SK-N-SH (cell line): ENCODE measurements around the gene AGBL5. TPM values are rescaled to one million over a fixed set of nuclear protein-coding genes. Genes with fewer than 3 reads are reported as not detected.

Source experiments
- CTCF ChIA-PET: fragments of 300-600, 350-600 bp; formaldehyde crosslinking; extraction: SDS; loops from one replicate; lab custom pipeline; 2021; lab: Yijun Ruan, JAX
- POLR2A ChIA-PET: fragments of 350-600 bp; sonication (Branson Sonifier 250); formaldehyde crosslinking; extraction: SDS; loops from one replicate; lab custom pipeline; 2020; ENCODE audit warnings: antibody characterized with exemption, inconsistent platforms; lab: Yijun Ruan, JAX
- DNase-seq: peaks from one replicate; pipeline ENCODE4 v3.0.0; 2012
- H2AFZ ChIP-seq: fragments of 200-600 bp; sonication (generic); 2 replicates; pipeline ENCODE4 v1.8.1; 2016; ENCODE audit warnings: antibody characterized with exemption, mild to moderate bottlenecking, low read depth
- H3F3A ChIP-seq: fragments of 200-600 bp; sonication (generic); replicated peaks from 2 replicates; pipeline ENCODE3; 2016; ENCODE audit warnings: antibody characterized with exemption, mild to moderate bottlenecking; ENCODE audit not compliant: insufficient read depth
- H3K27ac ChIP-seq, 2 experiments: fragments of 200-500 bp in 1 of 2; fragments of 200-600 bp in 1 of 2; sonication (Bioruptor generic) in 1 of 2; sonication (generic), shearing (Covaris generic) in 1 of 2; 2 replicates each; pipeline versions ENCODE4 v1.5.1 to v1.6.1; 2014 to 2016; ENCODE audit warnings: low read depth in 2 of 2, inconsistent platforms in 1 of 2, low read length in 1 of 2, mild to moderate bottlenecking in 1 of 2, mixed read lengths in 1 of 2
- H3K27me3 ChIP-seq: fragments of 200-600 bp; sonication (generic), shearing (Covaris generic); 2 replicates; pipeline ENCODE4 v1.6.1; 2016; ENCODE audit warnings: mixed run types; ENCODE audit not compliant: insufficient read depth
- H3K36me3 ChIP-seq, 2 experiments: fragments of 200-500 bp in 1 of 2; fragments of 200-600 bp in 1 of 2; sonication (Bioruptor generic) in 1 of 2; sonication (generic) in 1 of 2; replicated peaks in 1 of 2; 2 replicates each; pipeline versions ENCODE3 to v1.5.1; 2014 to 2016; ENCODE audit warnings: low read length in 1 of 2, mild to moderate bottlenecking in 1 of 2; ENCODE audit not compliant: insufficient read depth in 2 of 2, control insufficient read depth in 1 of 2
- H3K4me1 ChIP-seq, 2 experiments: fragments of 200-500 bp in 1 of 2; fragments of 200-600 bp in 1 of 2; sonication (Bioruptor generic) in 1 of 2; sonication (generic), shearing (Covaris generic) in 1 of 2; 2 replicates each; pipeline versions ENCODE4 v1.5.1 to v1.6.1; 2014 to 2016; ENCODE audit warnings: low read depth in 1 of 2, low read length in 1 of 2, mixed run types in 1 of 2; ENCODE audit not compliant: insufficient read depth in 2 of 2, control insufficient read depth in 1 of 2
- H3K4me2 ChIP-seq: fragments of 200-600 bp; sonication (generic), shearing (Covaris generic); 2 replicates; pipeline ENCODE4 v1.6.1; 2017; ENCODE audit warnings: mixed run types
- H3K4me3 ChIP-seq, 2 experiments: fragments of 200-500 bp in 1 of 2; fragments of 200-600 bp in 1 of 2; sonication (Bioruptor generic) in 1 of 2; sonication (generic), shearing (Covaris generic) in 1 of 2; 2 replicates each; pipeline versions ENCODE4 v1.5.1 to v1.8.1; 2014 to 2016; ENCODE audit warnings: low read depth in 2 of 2, inconsistent platforms in 1 of 2, low read length in 1 of 2, mild to moderate bottlenecking in 1 of 2, mixed read lengths in 1 of 2, moderate library complexity in 1 of 2
- H3K79me2 ChIP-seq: fragments of 200-600 bp; sonication (generic); 2 replicates; pipeline ENCODE4 v1.8.1; 2017; ENCODE audit warnings: mild to moderate bottlenecking; ENCODE audit not compliant: insufficient read depth
- H3K9ac ChIP-seq: fragments of 200-600 bp; sonication (generic); 2 replicates; pipeline ENCODE4 v1.6.1; 2017; ENCODE audit warnings: mixed run types
- H3K9me2 ChIP-seq: fragments of 200-600 bp; sonication (generic); 2 replicates; pipeline ENCODE4 v1.6.1; 2017; ENCODE audit warnings: mixed run types
- H3K9me3 ChIP-seq: fragments of 200-600 bp; sonication (generic); 2 replicates; pipeline ENCODE4 v1.6.1; 2017; ENCODE audit warnings: mixed run types, mild to moderate bottlenecking, moderate library complexity
- H4K20me1 ChIP-seq: fragments of 200-600 bp; sonication (generic); 2 replicates; pipeline ENCODE4 v1.6.1; 2017; ENCODE audit warnings: mild to moderate bottlenecking, mixed run types; ENCODE audit not compliant: insufficient read depth
- ELF1 ChIP-seq: IDR thresholded peaks from 2 replicates; pipeline ENCODE4 v1.4.0; 2012
- FOSL2 ChIP-seq: IDR thresholded peaks from 2 replicates; pipeline ENCODE4 v1.4.0; 2012; ENCODE audit warnings: low read depth, mild to moderate bottlenecking, moderate library complexity, borderline replicate concordance
- FOXM1 ChIP-seq: IDR thresholded peaks from 2 replicates; pipeline ENCODE4 v1.4.0; 2012; ENCODE audit warnings: low read depth, mild to moderate bottlenecking
- GABPA ChIP-seq: IDR thresholded peaks from 2 replicates; pipeline ENCODE4 v1.4.0; 2012; ENCODE audit warnings: low read depth, mild to moderate bottlenecking
- MAX ChIP-seq: IDR thresholded peaks from 2 replicates; pipeline ENCODE4 v1.4.0; 2012; ENCODE audit warnings: low read depth
- MEF2A ChIP-seq: IDR thresholded peaks from 2 replicates; pipeline ENCODE4 v1.4.0; 2012; ENCODE audit warnings: low read depth, borderline replicate concordance
- NFIC ChIP-seq: IDR thresholded peaks from 2 replicates; pipeline ENCODE4 v1.4.0; 2012; ENCODE audit warnings: borderline replicate concordance
- NRF1 ChIP-seq: IDR thresholded peaks from 2 replicates; pipeline ENCODE4 v1.6.1; 2012; ENCODE audit warnings: low read depth, mild to moderate bottlenecking, low read length
- PBX3 ChIP-seq: IDR thresholded peaks from 2 replicates; pipeline ENCODE4; 2012
- RCOR1 ChIP-seq: fragments of 150-350 bp; IDR thresholded peaks from 2 replicates; pipeline ENCODE4 v1.6.1; 2017; ENCODE audit warnings: antibody characterized with exemption, low read length
- RFX5 ChIP-seq: IDR thresholded peaks from 2 replicates; pipeline ENCODE4 v1.6.1; 2012; ENCODE audit warnings: mild to moderate bottlenecking, improper control_type of control experiment, low read length
- RXRA ChIP-seq: IDR thresholded peaks from 2 replicates; pipeline ENCODE4 v1.4.0; 2012; ENCODE audit warnings: low read depth, mild to moderate bottlenecking, borderline replicate concordance
- SIN3A ChIP-seq: IDR thresholded peaks from 2 replicates; pipeline ENCODE4 v1.6.1; 2012; ENCODE audit warnings: low read depth, mild to moderate bottlenecking, low read length, moderate library complexity, borderline replicate concordance
- TCF12 ChIP-seq: IDR thresholded peaks from 2 replicates; pipeline ENCODE4 v1.4.0; 2012
- TEAD4 ChIP-seq: IDR thresholded peaks from 2 replicates; pipeline ENCODE4 v1.4.0; 2012; ENCODE audit warnings: mild to moderate bottlenecking, borderline replicate concordance; ENCODE audit not compliant: insufficient read depth
- USF1 ChIP-seq: IDR thresholded peaks from 2 replicates; pipeline ENCODE4 v1.4.0; 2012; ENCODE audit warnings: low read depth, borderline replicate concordance
- USF2 ChIP-seq: fragments of 150-350 bp; IDR thresholded peaks from 2 replicates; pipeline ENCODE4 v1.6.1; 2017; ENCODE audit warnings: antibody characterized with exemption, low read length, low read depth, borderline replicate concordance
- YY1 ChIP-seq: IDR thresholded peaks from 2 replicates; pipeline ENCODE4 v1.4.0; 2012; ENCODE audit warnings: low read depth, mild to moderate bottlenecking
- WGBS: methylation state at CpG from one replicate; pipeline ENCODE4 v1.1.6; 2017; ENCODE audit warnings: low lambda C conversion rate; 5-methylcytosine and 5-hydroxymethylcytosine counted together
- polyA plus RNA-seq, 3 experiments: library from polyadenylated mRNA; depleted of rRNA; stranded (reverse); fragments of >200 nt; gene quantifications; 2 replicates each; pipeline ENCODE4 v1.2.3, GENCODE V29; 2012
- TF ChIP-seq, protein P1 (sequence below): fragments of 200-600 bp; sonication (generic); IDR thresholded peaks from 2 replicates; pipeline ENCODE4 v1.6.1; 2017; ENCODE audit warnings: antibody characterized with exemption, mild to moderate bottlenecking, moderate library complexity
- TF ChIP-seq, protein P2 (sequence below): IDR thresholded peaks from 2 replicates; pipeline ENCODE4 v1.4.0; 2012; ENCODE audit warnings: low read depth, borderline replicate concordance

The AGBL5 gene
- polyA plus RNA-seq, 1 of the 3 experiments (the other 2 are of a cell fraction), result 45.5 TPM

DNA sequence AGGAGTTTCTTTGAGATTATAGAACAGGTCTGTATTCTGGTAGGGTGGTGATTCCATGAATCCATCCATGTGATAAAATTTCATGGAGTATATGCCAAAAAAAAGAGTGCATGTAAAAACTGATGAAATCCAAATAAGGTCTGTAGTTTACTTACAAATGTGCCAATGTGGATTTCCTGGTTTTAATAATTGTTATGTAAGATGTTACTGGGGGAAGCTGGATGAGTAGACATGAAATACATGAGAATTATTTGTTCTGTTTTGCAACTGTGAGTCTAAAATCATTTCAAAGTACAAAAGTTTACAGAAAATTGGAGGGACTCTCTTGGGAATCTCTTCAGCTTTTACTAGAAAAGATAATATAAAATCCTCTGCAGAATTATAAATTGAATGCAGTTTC lies 42.4 kb upstream of the AGBL5 start:
- H3K27me3 ChIP-seq, result no peaks in the 10 kb centered on the region
- no peak for TF ChIP-seq NFIC
- TF ChIP-seq FOSL2, result no peak
- TF ChIP-seq, all 33 proteins: peak for 0
- no peak overlapping the region for H3K4me2 ChIP-seq
- H4K20me1 ChIP-seq, result no peaks in the 10 kb centered on the region
- H3K9me3 ChIP-seq, result no peaks in the 10 kb centered on the region
- no peaks in the 10 kb centered on the region for H3K9me2 ChIP-seq
- no peak overlapping the region for H2AFZ ChIP-seq
- no peak overlapping the region for H3K27ac ChIP-seq
- H3K9ac ChIP-seq, result no peak overlapping the region
- no peaks in the 10 kb centered on the region for H3K36me3 ChIP-seq
- no peaks in the 10 kb centered on the region for H3F3A ChIP-seq
- H3K79me2 ChIP-seq, result no peaks in the 10 kb centered on the region
- no peak for DNase-seq
- H3K4me1 ChIP-seq, result peaks cover 0 to 2% of the 10 kb centered on the region in 2 experiments; a peak in 1 of 4 replicates
- ChIA-PET CTCF (interaction anchor here (1.2 to 33.3 kb wide), 5 partner anchors 8 to 50 kb away, joined by 3 to 1017 read pairs (median 4); partner anchors contain the start of gene MAPRE3), POLR2A (no interaction called here)
- no peak overlapping the region for H3K4me3 ChIP-seq

- no peak for TF ChIP-seq TCF12
- no peak for TF ChIP-seq USF2
- no peak for TF ChIP-seq NRF1
- no peak for TF ChIP-seq SIN3A
- no peak for TF ChIP-seq FOXM1
- no peak for TF ChIP-seq RXRA
- no peak for TF ChIP-seq MEF2A
- no peak for TF ChIP-seq RFX5
- no peak for TF ChIP-seq MAX
- TF ChIP-seq, protein P1, sequence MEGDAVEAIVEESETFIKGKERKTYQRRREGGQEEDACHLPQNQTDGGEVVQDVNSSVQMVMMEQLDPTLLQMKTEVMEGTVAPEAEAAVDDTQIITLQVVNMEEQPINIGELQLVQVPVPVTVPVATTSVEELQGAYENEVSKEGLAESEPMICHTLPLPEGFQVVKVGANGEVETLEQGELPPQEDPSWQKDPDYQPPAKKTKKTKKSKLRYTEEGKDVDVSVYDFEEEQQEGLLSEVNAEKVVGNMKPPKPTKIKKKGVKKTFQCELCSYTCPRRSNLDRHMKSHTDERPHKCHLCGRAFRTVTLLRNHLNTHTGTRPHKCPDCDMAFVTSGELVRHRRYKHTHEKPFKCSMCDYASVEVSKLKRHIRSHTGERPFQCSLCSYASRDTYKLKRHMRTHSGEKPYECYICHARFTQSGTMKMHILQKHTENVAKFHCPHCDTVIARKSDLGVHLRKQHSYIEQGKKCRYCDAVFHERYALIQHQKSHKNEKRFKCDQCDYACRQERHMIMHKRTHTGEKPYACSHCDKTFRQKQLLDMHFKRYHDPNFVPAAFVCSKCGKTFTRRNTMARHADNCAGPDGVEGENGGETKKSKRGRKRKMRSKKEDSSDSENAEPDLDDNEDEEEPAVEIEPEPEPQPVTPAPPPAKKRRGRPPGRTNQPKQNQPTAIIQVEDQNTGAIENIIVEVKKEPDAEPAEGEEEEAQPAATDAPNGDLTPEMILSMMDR, result no peak
- no peak for TF ChIP-seq YY1
- TF ChIP-seq, protein P2, sequence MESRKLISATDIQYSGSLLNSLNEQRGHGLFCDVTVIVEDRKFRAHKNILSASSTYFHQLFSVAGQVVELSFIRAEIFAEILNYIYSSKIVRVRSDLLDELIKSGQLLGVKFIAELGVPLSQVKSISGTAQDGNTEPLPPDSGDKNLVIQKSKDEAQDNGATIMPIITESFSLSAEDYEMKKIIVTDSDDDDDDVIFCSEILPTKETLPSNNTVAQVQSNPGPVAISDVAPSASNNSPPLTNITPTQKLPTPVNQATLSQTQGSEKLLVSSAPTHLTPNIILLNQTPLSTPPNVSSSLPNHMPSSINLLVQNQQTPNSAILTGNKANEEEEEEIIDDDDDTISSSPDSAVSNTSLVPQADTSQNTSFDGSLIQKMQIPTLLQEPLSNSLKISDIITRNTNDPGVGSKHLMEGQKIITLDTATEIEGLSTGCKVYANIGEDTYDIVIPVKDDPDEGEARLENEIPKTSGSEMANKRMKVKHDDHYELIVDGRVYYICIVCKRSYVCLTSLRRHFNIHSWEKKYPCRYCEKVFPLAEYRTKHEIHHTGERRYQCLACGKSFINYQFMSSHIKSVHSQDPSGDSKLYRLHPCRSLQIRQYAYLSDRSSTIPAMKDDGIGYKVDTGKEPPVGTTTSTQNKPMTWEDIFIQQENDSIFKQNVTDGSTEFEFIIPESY, result no peak
- TF ChIP-seq PBX3, result no peak
- no peak for TF ChIP-seq RCOR1
- TF ChIP-seq USF1, result no peak
- no peak for TF ChIP-seq ELF1
- no peak for TF ChIP-seq FOSL2
- TF ChIP-seq TEAD4, result no peak
- no peak for TF ChIP-seq GABPA
- Histone ChIP-seq H3K9me2 (no peaks in the 10 kb centered on the region), H3K27ac (no peak overlapping the region), H3K36me3 (no peaks in the 10 kb centered on the region), H3K9ac (no peak overlapping the region), H3K4me2 (no peak overlapping the region), H3K4me3 (no peak overlapping the region), H3F3A (no peaks in the 10 kb centered on the region), H3K27me3 (no peaks in the 10 kb centered on the region), H3K9me3 (no peaks in the 10 kb centered on the region), H4K20me1 (no peaks in the 10 kb centered on the region), H3K79me2 (no peaks in the 10 kb centered on the region), H2AFZ (no peak overlapping the region), H3K4me1 (no peaks in the 10 kb centered on the region; a peak in 1 of 4 replicates)
- no peak for DNase-seq
- CTCF ChIA-PET, result interaction anchor here (1.2 to 33.3 kb wide), 7 partner anchors 8 to 83 kb away, joined by 3 to 1017 read pairs (median 4); partner anchors contain the start of gene MAPRE3
- WGBS, result 84% methylated on average over 2 of the region's 2 CpGs
- POLR2A ChIA-PET, result no interaction called here
These were observed 41.8 kb upstream of the AGBL5 start for GRCh38 chr2:27009716-27010115.
